IMR-90 (cell line): ENCODE data around the gene MCTP1.

ENCODE experiments used
- RCOR1 ChIP-seq: IDR thresholded peaks from 2 replicates; pipeline ENCODE4 v1.6.1; 2012; ENCODE audit warnings: mild to moderate bottlenecking, low read length, improper control_type of control experiment; ENCODE audit not compliant: insufficient replicate concordance
- TF ChIP-seq, protein P1 (sequence below): conservative IDR thresholded peaks from 2 replicates; pipeline ENCODE4 v1.5.1; 2012; ENCODE audit warnings: mild to moderate bottlenecking, low read depth, low read length, improper control_type of control experiment

DNA sequence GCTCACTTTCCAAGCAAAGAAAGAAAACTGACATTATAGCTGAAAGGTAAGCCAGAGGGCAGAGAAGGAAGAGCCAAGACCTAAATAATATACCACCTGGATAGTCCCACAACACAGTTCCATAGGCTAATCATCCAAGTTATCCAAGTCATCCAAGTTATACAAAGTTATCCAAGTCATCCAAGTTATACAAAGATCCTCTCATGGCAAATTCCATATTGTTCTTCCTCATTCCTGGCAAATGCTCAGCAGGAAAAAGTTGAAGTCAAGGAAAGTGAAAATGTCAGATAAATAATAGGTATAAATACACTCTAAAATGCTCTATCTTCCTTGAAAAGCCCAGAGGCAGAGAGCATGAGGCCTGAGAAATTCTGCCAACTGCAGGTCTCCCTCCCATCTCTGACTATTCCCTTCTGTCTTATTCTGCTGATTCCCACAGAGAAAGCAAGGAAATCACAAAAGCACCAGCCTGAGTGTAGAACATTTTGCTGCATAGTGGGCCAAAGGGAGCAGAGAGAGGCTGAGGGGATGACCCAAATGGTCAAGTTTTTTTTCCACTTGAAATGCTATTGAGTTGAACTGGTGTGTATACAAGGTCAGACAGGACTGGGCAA is 12.5 kb downstream of the MCTP1 start:
- TF ChIP-seq, protein P1, sequence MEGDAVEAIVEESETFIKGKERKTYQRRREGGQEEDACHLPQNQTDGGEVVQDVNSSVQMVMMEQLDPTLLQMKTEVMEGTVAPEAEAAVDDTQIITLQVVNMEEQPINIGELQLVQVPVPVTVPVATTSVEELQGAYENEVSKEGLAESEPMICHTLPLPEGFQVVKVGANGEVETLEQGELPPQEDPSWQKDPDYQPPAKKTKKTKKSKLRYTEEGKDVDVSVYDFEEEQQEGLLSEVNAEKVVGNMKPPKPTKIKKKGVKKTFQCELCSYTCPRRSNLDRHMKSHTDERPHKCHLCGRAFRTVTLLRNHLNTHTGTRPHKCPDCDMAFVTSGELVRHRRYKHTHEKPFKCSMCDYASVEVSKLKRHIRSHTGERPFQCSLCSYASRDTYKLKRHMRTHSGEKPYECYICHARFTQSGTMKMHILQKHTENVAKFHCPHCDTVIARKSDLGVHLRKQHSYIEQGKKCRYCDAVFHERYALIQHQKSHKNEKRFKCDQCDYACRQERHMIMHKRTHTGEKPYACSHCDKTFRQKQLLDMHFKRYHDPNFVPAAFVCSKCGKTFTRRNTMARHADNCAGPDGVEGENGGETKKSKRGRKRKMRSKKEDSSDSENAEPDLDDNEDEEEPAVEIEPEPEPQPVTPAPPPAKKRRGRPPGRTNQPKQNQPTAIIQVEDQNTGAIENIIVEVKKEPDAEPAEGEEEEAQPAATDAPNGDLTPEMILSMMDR, result no peak
- TF ChIP-seq RCOR1, result no peak
